NCI-H2029 (cell line): ENCODE results near the gene IPO9.
"Not testable (repeated sequence)": the region's sequence is repeated elsewhere in the genome, so short reads cannot be mapped to it uniquely, and the experiment has no call there.

Experiments
- DNase-seq: peaks from one replicate; lab custom pipeline; 2025; lab: John Stamatoyannopoulos, UW

Gene IPO9

DNA sequence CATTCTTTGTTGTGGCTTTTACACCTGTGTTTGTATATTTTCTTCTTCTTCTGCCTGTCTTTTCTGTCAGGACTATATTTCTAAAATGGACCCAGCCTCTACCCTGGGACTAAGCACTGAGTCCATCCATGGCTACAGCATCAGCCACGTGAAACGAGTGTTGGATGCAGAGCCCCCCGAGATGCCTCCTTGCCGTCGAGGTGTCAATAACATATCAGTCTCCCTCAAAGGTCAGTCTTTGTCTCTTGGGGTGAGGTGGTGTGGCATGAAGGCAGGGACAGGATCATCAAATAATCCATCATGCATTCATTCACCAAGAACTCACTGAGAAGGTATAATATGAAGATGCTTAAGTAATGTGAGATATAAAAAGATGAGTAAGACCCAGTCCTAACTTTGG lies 19.1 kb upstream of the IPO9 start:
- no peak for DNase-seq

DNA sequence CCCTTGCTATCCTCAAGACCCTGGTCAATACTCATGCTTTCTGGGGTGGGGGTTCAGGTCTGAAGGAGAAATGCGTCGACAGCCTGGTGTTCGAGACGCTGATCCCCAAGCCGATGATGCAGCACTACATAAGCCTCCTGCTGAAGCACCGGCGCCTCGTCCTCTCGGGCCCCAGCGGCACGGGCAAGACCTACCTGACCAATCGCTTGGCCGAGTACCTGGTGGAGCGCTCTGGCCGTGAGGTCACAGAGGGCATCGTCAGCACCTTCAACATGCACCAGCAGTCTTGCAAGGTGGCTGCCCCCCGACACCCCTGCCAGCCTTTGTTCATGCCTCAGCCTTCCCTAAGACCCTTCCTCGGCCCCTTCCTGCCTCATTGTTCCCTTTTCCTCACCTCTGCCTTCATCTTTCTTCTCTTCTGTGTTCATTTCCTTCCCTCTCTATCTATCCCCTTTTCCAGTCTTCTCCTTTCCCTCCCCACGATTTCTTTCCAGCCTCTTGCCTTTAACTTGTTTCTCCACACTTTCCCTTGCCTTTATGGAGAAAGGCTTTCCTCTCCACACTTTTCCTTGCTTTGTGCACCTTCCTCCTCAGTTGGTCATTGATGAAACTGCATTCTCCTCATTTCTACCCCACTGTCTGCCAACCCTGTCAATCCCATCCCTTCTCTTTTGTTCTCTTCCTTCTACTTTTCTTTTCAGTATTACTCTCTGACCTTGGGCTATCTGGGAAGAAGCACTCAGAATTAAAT lies 18.3 kb upstream of the IPO9 start:
- no peak for DNase-seq

DNA sequence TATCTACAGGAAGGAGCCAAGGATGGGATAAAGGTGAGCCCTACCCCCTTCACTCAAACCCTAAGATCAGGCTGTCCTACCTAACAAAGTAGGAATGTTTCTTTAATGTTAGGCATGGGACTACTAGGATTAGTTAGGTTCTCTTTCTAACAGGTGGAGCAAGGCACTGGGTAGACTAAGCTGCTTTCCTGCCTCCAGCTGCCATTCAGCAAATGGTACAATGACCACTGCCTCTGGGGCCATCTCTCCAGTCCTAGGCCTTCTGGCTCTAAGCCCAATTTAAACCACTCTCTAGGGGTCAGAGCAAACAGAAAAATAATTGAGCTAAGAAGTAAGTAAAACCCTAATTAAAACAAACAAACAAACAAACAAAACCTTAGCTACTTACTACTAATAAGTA lies 15.7 kb upstream of the IPO9 start:
- no peak for DNase-seq

DNA sequence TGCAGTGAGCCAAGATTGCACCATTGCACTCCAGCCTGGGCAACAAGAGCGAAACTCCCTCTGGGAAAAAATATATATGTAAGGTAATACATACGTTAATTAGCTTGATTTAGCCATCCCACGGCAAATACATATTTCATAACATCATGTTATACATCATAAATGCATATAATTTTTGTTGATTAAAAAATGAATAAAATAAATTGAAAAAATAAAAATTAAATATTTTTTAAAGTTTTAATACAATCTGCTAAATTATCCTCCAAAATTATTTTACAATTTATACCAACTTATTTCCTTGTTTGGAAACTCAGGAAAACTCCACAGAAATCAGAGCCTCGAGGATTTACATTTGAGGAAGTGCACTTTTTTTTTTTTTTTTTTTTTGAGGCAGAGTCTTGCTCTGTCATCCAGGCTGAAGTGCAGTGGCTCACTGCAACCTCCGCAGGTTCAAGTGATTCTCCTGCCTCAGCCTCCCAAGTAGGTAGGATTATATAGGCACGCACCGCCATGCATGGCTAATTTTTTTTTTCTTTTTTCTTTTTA lies 12.6 kb upstream of the IPO9 start:
- DNase-seq, result no peak

DNA sequence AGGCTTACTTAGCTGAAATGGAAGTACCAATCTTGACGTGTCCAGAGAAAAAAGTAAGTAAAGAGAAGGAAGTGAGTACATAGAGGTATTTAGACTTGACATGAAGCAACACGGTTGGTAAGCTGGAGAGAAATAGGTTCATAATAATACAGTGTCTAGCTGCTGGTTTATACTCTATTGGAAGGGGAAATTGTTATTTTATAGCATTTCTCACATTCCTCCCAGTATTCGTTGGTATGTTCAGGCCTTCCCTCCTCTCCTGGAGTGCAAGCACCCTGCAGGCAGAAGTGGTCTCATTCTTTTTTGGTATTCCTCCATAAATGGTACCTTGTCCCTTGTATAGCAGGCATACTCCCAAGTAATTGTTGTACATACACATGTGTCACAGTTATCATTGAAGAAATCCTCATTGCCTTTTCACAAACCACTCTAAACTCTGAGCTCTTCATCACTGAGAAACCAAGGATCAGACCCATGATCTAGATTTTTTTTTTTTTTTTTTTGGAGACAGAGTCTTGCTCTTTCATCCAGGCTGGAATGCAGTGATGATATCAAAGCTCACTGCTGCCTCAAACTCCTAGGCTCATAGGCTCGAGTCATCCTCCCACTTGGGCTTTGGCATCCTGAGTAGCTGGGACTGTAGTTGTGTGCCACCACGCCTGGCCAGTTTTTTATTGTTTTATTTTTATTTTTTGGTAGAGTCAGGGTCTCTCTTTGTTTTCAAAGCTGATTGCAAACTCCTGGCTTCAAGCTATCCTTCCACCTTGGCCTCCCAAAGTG lies 9.8 kb upstream of the IPO9 start:
- DNase-seq, result no peak

DNA sequence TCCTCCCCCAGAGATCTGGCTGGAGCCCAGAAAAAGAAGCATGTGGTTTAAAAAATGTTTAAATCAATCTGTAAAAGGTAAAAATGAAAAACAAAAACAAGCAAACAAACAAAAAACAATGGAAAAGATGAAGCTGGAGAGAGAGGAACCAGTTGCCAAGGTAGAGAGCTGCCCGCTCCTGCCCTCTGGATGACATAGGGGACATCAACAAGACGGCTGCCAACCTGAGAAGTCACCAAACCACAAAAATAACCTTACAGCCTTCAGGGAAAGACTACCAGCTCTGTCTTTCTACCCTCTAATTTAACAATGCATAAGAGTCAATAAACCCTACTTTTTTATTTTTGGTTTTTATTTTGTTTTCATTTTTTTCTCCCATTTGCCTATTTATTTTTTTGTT lies 8.5 kb upstream of the IPO9 start:
- no peak for DNase-seq

DNA sequence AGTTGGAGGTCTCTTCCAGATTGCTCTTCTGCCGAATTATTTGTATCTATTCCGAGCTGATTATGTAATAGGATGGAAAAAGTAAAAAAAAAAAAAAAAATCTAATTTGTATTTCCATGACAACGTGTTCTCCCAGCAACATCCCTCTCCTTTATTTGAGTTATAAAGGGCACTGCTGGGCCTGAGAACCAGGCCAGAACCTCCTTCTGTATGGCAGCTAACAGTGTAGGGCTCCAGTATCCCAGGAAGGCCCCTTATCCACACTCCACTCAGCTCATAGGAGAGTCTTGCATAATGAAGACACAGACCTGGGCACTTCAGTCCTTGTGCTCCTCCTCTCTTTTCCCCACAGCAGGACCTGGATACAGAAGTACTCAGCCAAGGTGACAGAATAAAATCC lies 3.7 kb upstream of the IPO9 start:
- DNase-seq, result no peak

DNA sequence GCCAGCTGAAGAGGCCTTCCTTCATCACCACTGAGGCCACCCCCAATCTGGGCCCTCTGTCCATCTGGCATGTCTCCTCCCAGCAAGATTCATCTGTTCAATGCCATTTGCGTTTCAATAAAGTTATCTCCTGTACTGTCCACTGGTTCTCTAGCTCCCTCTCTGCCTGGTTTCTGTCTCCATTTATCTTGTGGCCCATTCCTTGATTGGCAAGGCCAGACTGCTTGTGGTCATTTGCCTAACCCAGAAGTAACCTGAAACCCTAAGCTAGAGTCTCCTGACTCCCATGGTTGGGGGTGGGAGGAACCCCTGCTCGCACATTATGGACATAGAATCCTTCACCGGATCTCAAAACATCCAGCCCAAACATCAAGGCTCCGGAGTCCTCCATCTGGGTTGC lies 2.1 kb upstream of the IPO9 start:
- no peak for DNase-seq

DNA sequence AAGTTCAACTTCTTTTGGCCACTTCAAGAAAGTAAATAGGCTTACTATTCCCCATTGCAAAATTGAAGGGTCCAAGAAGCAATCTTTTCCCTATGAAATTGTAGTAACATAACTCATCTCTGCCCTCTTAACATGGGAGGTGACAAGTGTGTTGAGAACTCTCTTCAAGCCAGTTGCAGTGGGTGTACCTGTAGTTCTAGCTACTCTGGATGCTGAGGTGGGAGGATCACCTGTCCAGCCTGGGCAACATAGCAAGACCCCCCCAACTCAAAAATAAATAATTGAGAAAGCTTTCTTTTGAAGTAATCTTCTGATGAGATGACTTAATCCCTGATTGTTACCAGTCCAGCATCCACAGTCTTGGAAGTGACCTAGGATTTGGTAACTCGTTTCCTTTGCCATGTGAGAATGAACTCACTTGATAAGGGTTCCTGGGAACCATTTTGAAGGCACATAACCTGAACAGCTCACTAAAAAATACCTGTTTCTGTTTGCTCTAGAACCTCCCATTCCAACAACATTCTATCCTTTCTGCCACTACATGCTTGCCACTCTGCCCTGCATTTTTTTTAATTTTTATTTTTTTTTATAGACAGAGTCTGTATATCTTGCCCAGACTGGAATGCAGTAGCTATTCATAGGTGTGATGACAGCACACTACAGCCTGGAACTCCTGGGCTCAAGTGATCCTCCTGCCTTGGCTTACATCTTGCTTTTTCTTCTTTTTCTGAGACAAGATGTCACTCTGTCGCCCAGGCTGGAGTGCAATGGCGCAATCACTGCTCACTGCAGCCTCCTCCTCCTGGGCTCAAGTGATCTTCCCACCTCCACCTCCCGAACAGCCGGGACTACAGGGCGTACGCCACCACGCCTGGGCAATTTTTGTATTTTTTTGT lies 1.4 kb upstream of the IPO9 start:
- no peak for DNase-seq

DNA sequence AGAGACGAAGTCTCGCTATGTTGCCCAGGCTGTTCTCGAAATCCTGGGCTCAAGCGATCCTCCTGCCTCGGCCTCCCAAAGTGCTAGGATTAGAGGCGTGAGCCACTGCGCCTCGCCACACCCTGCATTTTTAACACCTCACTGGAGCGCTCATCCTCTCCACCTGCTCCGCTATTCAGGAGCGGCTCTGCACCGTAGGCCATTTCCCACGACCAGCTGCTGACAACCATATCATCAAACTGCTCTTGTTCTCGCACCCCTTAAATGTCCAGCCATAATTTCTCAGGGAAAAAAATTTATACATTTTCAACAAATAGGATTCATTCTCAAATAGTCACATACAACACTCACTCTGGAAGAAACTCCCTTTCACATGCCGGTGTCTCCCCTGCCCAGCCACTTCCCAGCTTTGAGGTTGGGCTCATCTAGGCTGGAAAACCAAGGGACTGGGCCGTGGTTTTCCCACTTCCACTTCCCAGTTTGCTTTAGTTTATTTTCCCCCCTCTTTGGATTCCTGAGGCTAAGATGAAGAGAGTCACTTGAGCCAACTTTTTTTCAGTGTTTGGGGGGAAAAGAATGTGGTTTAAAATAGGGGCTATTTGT lies 639 bp upstream of the IPO9 start:
- DNase-seq, result no peak

DNA sequence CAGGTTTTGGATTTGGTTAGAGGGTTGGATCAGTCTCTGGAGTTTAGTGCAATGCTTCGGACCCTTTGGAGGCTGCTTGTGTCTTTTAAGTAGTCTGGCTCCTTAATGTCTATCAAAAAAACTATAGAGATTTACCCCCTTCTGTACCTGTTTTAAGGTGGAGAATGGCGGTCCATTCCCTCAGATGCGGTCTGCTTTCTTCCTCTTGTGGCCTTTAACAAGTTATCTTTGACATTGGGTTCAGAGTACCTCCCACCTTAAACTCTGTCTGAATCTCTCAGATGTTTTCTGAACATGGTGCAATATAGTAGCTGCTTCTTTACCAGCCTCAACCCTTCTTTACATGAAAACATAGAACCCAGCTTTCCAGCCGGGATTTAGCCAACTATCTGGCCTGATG lies 2.4 kb downstream of the IPO9 start:
- no peak for DNase-seq

DNA sequence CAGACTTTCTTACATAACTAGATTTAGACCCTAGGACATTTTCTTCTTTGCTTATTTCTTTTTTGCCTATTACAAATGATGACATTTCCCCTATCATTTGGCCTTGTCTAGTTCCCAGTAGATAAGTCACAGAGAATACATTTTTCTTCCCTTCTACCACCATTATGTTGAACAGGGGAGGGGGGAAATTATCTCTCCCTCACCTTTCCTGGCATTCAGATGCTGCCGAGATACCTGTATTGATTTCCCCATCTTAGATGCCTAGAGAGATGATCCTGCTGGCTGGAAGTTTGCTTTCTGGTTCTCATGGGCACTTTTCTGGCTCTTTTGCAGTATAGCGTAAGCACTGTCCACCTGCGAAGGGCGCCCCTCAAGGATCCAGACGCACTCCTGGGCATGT lies 5.7 kb downstream of the IPO9 start:
- no peak for DNase-seq

DNA sequence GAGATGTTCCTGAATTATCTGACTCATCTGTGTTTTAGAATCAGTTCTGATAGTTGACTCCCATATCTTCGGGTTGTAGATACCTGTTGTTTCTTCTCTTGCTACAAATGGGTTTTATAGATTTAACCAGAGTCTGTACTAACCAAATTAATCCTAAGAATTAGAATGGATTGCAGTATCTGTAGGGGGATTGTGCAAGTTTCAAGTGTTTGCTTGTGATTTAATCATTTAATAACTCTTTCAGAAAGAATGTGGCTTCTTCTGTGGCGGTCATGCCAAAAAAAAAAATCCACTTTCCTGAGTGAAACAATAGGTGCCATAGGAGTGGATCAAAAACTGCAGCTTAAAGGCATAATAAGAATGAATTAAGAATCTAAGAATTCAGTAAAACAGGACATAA lies 9.4 kb downstream of the IPO9 start:
- no peak for DNase-seq

DNA sequence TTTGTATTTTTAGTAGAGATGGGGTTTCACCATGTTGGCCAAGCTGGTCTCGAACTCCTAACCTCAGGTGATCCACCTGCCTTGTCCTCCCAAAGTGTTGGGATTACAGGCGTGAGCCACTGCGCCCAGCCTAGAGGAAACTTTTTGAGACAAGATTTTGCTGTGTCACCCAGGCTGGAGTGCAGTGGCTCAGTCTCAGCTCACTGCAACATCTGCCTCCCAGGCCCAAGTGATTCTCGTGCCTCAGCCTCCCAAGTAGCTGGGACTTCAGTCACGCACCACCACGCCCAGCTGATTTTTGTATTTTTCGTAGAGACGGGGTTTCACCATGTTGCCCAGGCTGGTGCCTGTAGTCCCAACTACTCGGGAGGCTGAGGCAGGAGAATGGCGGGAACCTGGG lies 10.1 kb downstream of the IPO9 start:
- not testable (repeated sequence) for DNase-seq

DNA sequence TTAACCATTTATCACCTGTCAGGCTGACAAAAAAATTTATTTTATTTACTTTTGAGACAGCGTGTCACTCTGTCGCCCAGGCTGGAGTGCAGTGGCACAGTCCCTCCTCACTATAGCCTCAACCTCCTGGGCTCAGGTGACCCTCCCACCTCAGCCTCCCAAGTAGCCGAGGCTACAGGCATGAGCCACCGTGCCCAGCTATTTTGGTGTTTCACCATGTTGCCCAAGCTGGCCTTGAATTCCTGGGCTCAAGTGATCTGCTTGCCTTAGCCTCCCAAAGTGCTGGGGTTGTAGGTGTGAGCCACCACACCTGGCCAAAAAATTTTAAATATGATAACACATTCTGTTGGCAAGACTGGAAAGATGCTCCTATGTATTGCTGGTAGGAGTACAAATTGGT lies 11.1 kb downstream of the IPO9 start:
- DNase-seq, result no peak

DNA sequence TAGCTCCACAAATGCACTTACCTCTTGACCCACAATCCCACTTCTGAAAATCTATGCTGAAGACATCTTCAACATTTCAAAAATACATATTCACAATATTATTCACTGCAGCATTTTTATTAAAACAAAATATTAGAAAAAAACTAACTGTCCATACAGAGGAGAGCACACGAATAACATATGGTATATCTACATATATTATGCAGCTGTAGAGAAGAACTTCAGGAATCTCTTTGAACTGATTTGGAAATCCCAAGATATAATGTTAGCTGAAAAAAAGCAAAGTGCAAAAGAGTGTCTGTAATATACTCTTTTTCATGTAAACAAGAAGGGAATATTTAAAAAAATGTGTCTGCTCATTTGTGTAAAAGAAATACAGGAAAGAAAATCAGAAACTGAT lies 11.5 kb downstream of the IPO9 start:
- no peak for DNase-seq

DNA sequence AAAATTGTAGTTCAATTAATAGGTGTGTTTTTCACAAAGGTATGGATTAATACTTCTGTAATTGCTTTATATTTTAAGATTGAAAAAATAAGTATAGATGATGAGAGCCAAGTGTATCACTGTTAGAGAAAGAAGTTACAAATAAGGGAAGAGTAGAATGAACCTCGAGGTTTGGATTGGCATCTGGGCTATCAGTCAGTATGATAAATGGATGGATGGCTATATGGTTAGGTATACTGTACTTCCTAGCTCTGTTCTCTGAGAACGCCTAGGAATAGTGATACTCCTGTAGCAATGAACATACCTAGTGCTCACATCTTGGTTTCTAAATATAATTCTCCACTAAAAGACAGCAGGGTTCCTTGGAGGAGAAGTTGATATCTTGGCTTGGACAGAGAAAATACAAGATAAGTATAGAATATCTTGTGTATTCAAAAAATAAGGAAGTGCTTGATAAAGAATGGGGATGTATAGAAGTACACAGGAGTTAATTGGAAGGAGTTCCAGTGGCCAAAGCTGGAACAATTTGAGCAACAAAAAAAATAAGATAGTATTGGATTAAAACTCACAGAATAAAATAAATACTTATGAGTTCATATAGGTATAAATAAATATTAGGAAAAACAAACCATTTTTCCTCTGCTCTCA lies 12.4 kb downstream of the IPO9 start:
- DNase-seq, result no peak

DNA sequence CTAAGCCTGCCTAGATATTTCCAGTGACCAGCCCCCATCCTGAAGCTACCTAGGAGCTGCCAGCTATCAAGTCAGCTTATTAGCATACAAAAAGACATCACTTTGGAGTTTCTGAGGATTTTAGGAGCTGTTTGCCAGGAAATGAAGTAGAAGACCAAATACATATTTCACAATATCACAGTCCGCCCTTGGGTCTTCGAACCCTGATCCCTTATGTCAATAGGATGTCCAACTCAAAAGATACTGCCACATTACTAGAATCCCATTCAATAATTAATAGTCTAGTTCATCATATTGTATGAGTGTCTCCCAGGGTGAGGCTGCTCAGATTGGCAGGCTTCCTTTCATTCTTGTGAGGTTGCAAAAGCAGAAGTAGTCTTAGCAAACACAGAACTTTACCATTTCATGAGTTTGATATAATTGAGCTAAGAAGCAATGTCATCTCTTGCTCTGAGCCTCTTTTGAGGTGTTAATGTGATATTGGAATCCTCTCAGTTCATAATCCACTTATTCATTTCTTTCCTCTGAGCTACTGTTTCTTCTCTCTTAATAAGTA lies 13.6 kb downstream of the IPO9 start:
- DNase-seq, result no peak

DNA sequence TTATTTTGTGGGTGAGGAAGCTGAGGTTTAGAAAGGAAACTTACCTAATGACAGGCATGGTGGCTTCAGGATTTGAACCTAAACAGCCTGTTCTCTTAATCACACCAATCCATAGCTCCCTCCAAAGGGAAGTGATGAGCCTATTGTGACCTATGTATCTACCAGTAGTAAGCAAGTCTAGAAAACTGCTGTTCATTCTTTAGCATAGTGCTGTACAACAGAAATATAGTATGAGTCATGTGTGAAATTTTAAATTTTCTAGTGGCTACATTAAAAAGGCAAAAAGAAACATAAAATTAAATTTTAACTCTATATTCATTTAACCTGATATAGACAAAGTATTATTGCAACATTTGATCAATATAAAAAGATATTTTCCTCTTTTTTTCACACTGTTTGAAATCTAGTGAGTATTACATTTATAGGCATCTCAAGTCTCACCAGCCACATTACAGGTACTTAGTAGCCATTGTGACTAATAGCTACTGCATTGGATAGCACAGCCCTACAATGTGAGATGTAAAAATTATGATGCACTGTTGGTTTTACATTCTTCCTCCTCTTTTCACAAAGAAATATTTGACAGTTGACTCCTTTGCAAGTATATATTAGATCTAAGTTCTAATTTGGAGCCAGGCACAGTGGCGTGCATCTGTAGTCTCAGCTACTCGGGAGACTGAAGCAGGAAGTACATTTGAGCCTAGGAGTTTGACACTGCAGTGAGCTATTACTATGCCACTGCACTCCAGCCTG lies 16.6 kb downstream of the IPO9 start:
- DNase-seq, result no peak

DNA sequence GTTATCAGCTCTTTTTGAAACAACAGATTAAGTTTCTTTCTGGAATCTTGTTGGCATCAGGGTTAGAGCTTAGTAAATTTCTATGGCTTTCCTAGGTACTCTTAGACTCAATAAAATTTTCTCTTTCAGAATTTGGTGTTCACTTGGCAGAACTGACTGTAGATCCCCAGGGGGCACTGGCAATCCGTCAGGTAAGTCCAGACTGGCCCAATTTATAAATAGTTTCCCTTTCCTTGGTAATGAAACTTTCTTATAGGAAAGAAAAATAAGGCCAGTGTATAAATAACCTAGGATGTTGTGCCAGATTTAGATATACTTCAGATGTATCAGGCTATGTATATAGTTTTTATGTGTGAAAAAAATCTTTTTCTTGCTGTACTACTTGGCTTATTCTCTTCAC lies 18.2 kb downstream of the IPO9 start:
- DNase-seq, result no peak
